HCT116 (cell line): ENCODE measurements around the gene C5orf58. TPM values are rescaled to one million over a fixed set of nuclear protein-coding genes. Genes with fewer than 3 reads are reported as not detected.
A peak's percentile ranks its signal among the peaks of the same experiment; 100 is the strongest.

Source experiments
- ATAC-seq: fragments of 200-7000 bp; cut with Tn5 transposase; 2 replicates; pipeline ENCODE4 v1.9.1; 2020; ENCODE audit warnings: mild to moderate bottlenecking, moderate library complexity
- BruUV-seq: library from RNA; stranded (reverse); fragments of 400-500 nt; replicated peaks from 2 replicates; lab custom pipeline; 2021; lab: Mats Ljungman, UMichigan
- CTCF ChIA-PET: fragments of 300-600 bp; sonication (Branson Sonifier 250); formaldehyde crosslinking; loops from one replicate; lab custom pipeline; 2021; ENCODE audit warnings: antibody characterized with exemption; lab: Charles Lee
- POLR2A ChIA-PET: fragments of 300-600, 350-600 bp; sonication (Branson Sonifier 250); formaldehyde crosslinking; loops from one replicate; lab custom pipeline; 2021; ENCODE audit warnings: antibody characterized with exemption; lab: Charles Lee
- RAD21 ChIA-PET, 2 experiments: fragments of 300-600 bp; sonication (Branson Sonifier 250); formaldehyde crosslinking; loops; one replicate each; lab custom pipeline; 2023; ENCODE audit warnings: low total read pairs in 2 of 2; ENCODE audit not compliant: uncharacterized antibody in 2 of 2, unreplicated experiment in 2 of 2, low non-redundant PET in 1 of 2; lab: Charles Lee
- DNase-seq: peaks from one replicate; pipeline ENCODE4 v3.0.0-alpha.2; 2010; ENCODE audit warnings: low read depth, low spot score
- H2AFZ ChIP-seq: fragments of 200-600 bp; shearing (Covaris generic), sonication (generic); 2 replicates; pipeline ENCODE4 v1.6.1; 2017; ENCODE audit warnings: low read depth, mixed run types, mixed read lengths, antibody characterized with exemption, low read length; ENCODE audit not compliant: poor library complexity, severe bottlenecking
- H3K27ac ChIP-seq: 2 replicates; pipeline ENCODE4 v1.5.1; 2012; ENCODE audit warnings: low read depth, low read length
- H3K27me3 ChIP-seq: fragments of 200-600 bp; sonication (generic); 2 replicates; pipeline ENCODE4 v1.6.1; 2016; ENCODE audit warnings: mixed run types, low read length, mixed read lengths; ENCODE audit not compliant: insufficient read depth
- H3K36me3 ChIP-seq, 2 experiments: fragments of 200-500 bp in 1 of 2; fragments of 200-600 bp in 1 of 2; sonication (Bioruptor generic) in 1 of 2; sonication (generic) in 1 of 2; 2 replicates each; pipeline versions ENCODE4 v1.5.1 to v1.6.1; 2014 to 2016; ENCODE audit warnings: low read length in 2 of 2, inconsistent platforms in 1 of 2, mixed read lengths in 1 of 2, mixed run types in 1 of 2; ENCODE audit not compliant: insufficient read depth in 2 of 2, control insufficient read depth in 1 of 2
- H3K4me1 ChIP-seq, 2 experiments: fragments of 200-600 bp in 1 of 2; sonication (generic) in 1 of 2; 2 replicates each; pipeline versions ENCODE4 v1.5.1 to v1.6.1; 2012 to 2017; ENCODE audit warnings: low read length in 2 of 2, inconsistent platforms in 1 of 2, mild to moderate bottlenecking in 1 of 2, mixed read lengths in 1 of 2, mixed run types in 1 of 2, moderate library complexity in 1 of 2; ENCODE audit not compliant: insufficient read depth in 2 of 2, control insufficient read depth in 1 of 2
- H3K4me2 ChIP-seq: fragments of 200-600 bp; sonication (generic); 2 replicates; pipeline ENCODE4 v1.6.1; 2017; ENCODE audit warnings: mixed run types, low read length, mixed read lengths
- H3K4me3 ChIP-seq, 2 experiments: fragments of 200-600 bp in 1 of 2; sonication (generic) in 1 of 2; replicated peaks in 1 of 2; 2 replicates each; pipeline ENCODE4 v1.5.1; 2011 to 2016; ENCODE audit warnings: low read length in 2 of 2, control low read depth in 1 of 2, low read depth in 1 of 2, mild to moderate bottlenecking in 1 of 2, mixed read lengths in 1 of 2, mixed run types in 1 of 2
- H3K79me2 ChIP-seq: fragments of 200-600 bp; sonication (generic); 2 replicates; pipeline ENCODE4 v1.6.1; 2017; ENCODE audit warnings: mild to moderate bottlenecking, mixed run types, low read length, moderate library complexity, mixed read lengths; ENCODE audit not compliant: insufficient read depth
- H3K9ac ChIP-seq: fragments of 200-600 bp; sonication (generic); 2 replicates; pipeline ENCODE4 v1.6.1; 2016; ENCODE audit warnings: low read length, mixed read lengths
- H3K9me2 ChIP-seq: fragments of 200-600 bp; sonication (generic), shearing (Covaris generic); 2 replicates; pipeline ENCODE4 v1.6.1; 2017; ENCODE audit warnings: mixed run types, mild to moderate bottlenecking, moderate library complexity; ENCODE audit not compliant: insufficient read depth
- H3K9me3 ChIP-seq, 2 experiments: fragments of 200-500 bp in 1 of 2; fragments of 200-600 bp in 1 of 2; sonication (Bioruptor generic) in 1 of 2; sonication (generic) in 1 of 2; 2 replicates each; pipeline ENCODE4 v1.6.1; 2014 to 2017; ENCODE audit warnings: low read length in 2 of 2, mixed read lengths in 2 of 2, inconsistent platforms in 1 of 2, low read depth in 1 of 2, mild to moderate bottlenecking in 1 of 2, mixed run types in 1 of 2, moderate library complexity in 1 of 2; ENCODE audit not compliant: control insufficient read depth in 1 of 2, insufficient read depth in 1 of 2
- H4K20me1 ChIP-seq: fragments of 200-600 bp; sonication (generic), shearing (Covaris generic); 2 replicates; pipeline ENCODE4 v1.6.1; 2017; ENCODE audit warnings: mixed run types, mild to moderate bottlenecking, moderate library complexity; ENCODE audit not compliant: insufficient read depth
- ATF3 ChIP-seq: IDR thresholded peaks from 2 replicates; pipeline ENCODE4 v1.6.1; 2012
- EZH2 ChIP-seq: fragments of 200-600 bp; sonication (generic); IDR thresholded peaks from 2 replicates; pipeline ENCODE4 v1.6.1; 2017; ENCODE audit warnings: antibody characterized with exemption, mixed run types
- FOSL1 ChIP-seq: IDR thresholded peaks from 2 replicates; pipeline ENCODE4 v1.6.1; 2012; ENCODE audit warnings: low read depth
- JUND ChIP-seq: IDR thresholded peaks from 2 replicates; pipeline ENCODE4 v1.6.1; 2012
- POLR2A ChIP-seq: IDR thresholded peaks from 2 replicates; pipeline ENCODE4 v1.7.0; 2011; ENCODE audit warnings: borderline replicate concordance; ENCODE audit not compliant: insufficient read depth, insufficient read length; ENCODE audit errors: extremely low read depth
- RAD21 ChIP-seq: IDR thresholded peaks from 2 replicates; pipeline ENCODE4 v1.6.1; 2012; ENCODE audit warnings: low read depth, mild to moderate bottlenecking
- TCF7L2 ChIP-seq: IDR thresholded peaks from 2 replicates; pipeline ENCODE4 v1.7.0; 2011; ENCODE audit warnings: borderline replicate concordance, inconsistent platforms; ENCODE audit not compliant: insufficient read depth, insufficient read length; ENCODE audit errors: extremely low read depth
- intact Hi-C: fragments of 100-400 bp; cut with micrococcal nuclease; formaldehyde crosslinking; loops from 2 replicates; pipeline ENCODE4 v1.10.0; 2022
- total RNA-seq: library from RNA; stranded (reverse); gene quantifications from one replicate; pipeline ENCODE4 v1.2.1, GENCODE V29; 2021; ENCODE audit not compliant: unreplicated experiment
- TF ChIP-seq, protein P1 (sequence below), 3 experiments: fragments of 200-600 bp in 1 of 3; sonication (generic) in 1 of 3; IDR thresholded peaks in 2 of 3; conservative IDR thresholded peaks in 1 of 3; 2 replicates each; pipeline ENCODE4 v1.5.1; 2012 to 2017; ENCODE audit warnings: low read depth in 2 of 3, low read length in 2 of 3, antibody characterized with exemption in 1 of 3, borderline replicate concordance in 1 of 3, control low read depth in 1 of 3, mild to moderate bottlenecking in 1 of 3, mixed read lengths in 1 of 3, mixed run types in 1 of 3, moderate library complexity in 1 of 3; ENCODE audit not compliant: insufficient read depth in 1 of 3
- TF ChIP-seq, protein P2 (sequence below): IDR thresholded peaks from 2 replicates; pipeline ENCODE4 v1.6.1; 2011; ENCODE audit warnings: mild to moderate bottlenecking, low read length, moderate library complexity; ENCODE audit not compliant: insufficient replicate concordance; ENCODE audit errors: extremely low read depth

The C5orf58 gene
- total RNA-seq, 1 experiment from 2014 or later, result not detected

DNA sequence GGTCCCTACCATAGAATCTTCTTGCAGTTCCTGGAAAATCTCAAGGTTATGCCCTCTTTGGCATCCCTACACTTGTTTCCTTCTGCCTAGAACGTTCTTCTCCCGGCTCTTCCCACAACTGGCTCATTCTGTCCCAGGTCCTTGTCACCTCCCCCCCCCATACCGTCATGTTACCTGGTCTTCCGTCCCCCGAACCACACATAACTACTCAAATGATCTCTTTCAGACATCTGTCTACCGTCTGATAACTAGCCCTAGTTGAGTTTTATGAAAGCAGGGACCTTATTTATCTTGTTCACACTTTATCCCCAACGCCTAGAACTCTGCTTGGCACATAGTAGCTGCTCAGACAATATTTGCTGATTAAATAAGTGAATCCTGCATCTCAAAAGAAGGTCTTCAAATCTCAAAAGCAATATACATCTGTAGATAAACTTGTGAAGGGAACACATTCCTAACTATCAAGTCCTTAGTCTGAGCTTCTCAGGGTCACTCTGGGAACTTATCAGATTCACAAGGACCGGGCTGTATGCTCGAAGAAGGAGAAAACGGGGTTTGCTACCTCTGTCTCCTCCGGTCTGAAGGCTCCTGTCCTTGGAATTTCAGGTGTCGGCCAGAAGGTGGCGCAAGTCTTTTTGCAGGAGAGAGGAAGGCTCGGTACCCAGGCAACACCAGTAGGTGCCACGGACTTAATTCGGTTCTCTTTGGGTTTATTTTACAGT, 34.8 kb downstream of the C5orf58 start:
- BruUV-seq, result no TSS peak
- Histone ChIP-seq H3K27me3 (peaks cover 43% of the 10 kb centered on the region), H2AFZ (no peak overlapping the region), H3K9ac (no peak overlapping the region), H4K20me1 (no peaks in the 10 kb centered on the region), H3K79me2 (no peaks in the 10 kb centered on the region), H3K9me2 (no peaks in the 10 kb centered on the region), H3K27ac (no peak overlapping the region), H3K9me3 (no peaks in the 10 kb centered on the region), H3K4me2 (no peak overlapping the region), H3K4me1 (no peaks in the 10 kb centered on the region)
- peak; percentile 37 for DNase-seq
- RAD21 ChIA-PET, result interaction anchor here in 1 of 2 experiments (0.8 to 1.1 kb wide), 2 partner anchors 49 to 71 kb away, joined by 3 read pairs; no protein-coding TSS in a partner anchor
- POLR2A ChIA-PET, result no interaction called here
- TF ChIP-seq EZH2 (no peak), RAD21 (peak; percentile 56), TCF7L2 (no peak), POLR2A (no peak), JUND (no peak), ATF3 (no peak), FOSL1 (no peak)
- TF ChIP-seq, protein P1, sequence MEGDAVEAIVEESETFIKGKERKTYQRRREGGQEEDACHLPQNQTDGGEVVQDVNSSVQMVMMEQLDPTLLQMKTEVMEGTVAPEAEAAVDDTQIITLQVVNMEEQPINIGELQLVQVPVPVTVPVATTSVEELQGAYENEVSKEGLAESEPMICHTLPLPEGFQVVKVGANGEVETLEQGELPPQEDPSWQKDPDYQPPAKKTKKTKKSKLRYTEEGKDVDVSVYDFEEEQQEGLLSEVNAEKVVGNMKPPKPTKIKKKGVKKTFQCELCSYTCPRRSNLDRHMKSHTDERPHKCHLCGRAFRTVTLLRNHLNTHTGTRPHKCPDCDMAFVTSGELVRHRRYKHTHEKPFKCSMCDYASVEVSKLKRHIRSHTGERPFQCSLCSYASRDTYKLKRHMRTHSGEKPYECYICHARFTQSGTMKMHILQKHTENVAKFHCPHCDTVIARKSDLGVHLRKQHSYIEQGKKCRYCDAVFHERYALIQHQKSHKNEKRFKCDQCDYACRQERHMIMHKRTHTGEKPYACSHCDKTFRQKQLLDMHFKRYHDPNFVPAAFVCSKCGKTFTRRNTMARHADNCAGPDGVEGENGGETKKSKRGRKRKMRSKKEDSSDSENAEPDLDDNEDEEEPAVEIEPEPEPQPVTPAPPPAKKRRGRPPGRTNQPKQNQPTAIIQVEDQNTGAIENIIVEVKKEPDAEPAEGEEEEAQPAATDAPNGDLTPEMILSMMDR (IDR thresholded peaks at IDR 0.05 in 2 of 3, conservative IDR thresholded peaks at IDR 0.05 in 1 of 3; ENCODE audit: borderline replicate concordance in 1 of 3, insufficient read depth in 1 of 3, low read depth in 2 of 3, low read length in 2 of 3), result peak; percentile 82 to 85 (median 84)
- TF ChIP-seq, protein P2, sequence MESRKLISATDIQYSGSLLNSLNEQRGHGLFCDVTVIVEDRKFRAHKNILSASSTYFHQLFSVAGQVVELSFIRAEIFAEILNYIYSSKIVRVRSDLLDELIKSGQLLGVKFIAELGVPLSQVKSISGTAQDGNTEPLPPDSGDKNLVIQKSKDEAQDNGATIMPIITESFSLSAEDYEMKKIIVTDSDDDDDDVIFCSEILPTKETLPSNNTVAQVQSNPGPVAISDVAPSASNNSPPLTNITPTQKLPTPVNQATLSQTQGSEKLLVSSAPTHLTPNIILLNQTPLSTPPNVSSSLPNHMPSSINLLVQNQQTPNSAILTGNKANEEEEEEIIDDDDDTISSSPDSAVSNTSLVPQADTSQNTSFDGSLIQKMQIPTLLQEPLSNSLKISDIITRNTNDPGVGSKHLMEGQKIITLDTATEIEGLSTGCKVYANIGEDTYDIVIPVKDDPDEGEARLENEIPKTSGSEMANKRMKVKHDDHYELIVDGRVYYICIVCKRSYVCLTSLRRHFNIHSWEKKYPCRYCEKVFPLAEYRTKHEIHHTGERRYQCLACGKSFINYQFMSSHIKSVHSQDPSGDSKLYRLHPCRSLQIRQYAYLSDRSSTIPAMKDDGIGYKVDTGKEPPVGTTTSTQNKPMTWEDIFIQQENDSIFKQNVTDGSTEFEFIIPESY, result no peak
- TF ChIP-seq, all 23 proteins: peak for 2
- peak; percentile 97 for ATAC-seq
- H3K36me3 ChIP-seq, result no peaks in the 10 kb centered on the region
- H3K4me3 ChIP-seq, result no peak overlapping the region
- intact Hi-C loops, result loop anchor here (1.0 to 5.0 kb wide), 4 partner anchors 44 to 365 kb away; no protein-coding TSS in a partner anchor
- CTCF ChIA-PET, result interaction anchor here (3.0 to 3.8 kb wide), 2 partner anchors 40 to 72 kb away, joined by 12 to 30 read pairs; no protein-coding TSS in a partner anchor
